HG03442 (cell line): ENCODE measurements around the gene HGFAC.
"Not testable (repeated sequence)": the region's sequence is repeated elsewhere in the genome, so short reads cannot be mapped to it uniquely, and the experiment has no call there.

Experiments used
- ATAC-seq: cut with Tn5 transposase; IDR thresholded peaks from one replicate; pipeline ENCODE4 v1.9.1; 2021; ENCODE audit warnings: mild to moderate bottlenecking, moderate library complexity; ENCODE audit not compliant: unreplicated experiment

HGFAC gene

DNA sequence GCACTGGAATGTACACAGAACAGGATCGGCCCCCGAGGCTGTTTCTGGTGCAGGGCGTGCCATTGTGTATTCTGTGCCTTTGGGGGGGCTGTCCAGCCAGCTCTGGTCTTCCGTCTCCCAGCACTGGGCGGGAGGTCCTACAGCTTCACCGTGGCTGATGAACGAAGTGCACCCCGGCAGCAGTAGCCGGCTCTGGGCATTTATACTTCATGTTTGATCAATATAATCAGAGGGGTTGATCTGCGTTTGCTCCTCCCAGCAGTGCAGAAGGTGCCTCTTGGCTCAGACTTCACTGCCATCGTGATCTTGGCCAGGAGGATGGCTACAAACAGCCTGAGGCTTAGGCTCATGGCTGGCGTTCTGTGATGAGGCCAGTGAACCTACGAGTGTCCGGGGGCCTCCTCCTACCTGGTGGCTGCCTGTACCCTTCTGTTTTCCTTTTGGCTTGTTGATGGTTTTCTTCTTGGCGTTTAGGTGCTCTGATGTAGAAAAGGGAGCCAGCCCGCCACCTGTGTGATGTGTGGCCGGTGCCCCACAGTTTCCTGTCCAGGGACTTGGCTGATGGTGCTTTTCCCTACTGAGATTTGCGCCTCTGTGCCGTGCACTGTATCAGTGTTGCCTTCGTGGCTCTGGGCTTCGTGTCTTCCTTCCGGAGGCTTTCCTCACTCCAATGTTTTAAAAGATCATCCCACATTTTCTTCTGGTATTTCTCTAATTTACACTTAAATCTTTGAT, 31.2 kb upstream of the HGFAC start:
- ATAC-seq = no peak

DNA sequence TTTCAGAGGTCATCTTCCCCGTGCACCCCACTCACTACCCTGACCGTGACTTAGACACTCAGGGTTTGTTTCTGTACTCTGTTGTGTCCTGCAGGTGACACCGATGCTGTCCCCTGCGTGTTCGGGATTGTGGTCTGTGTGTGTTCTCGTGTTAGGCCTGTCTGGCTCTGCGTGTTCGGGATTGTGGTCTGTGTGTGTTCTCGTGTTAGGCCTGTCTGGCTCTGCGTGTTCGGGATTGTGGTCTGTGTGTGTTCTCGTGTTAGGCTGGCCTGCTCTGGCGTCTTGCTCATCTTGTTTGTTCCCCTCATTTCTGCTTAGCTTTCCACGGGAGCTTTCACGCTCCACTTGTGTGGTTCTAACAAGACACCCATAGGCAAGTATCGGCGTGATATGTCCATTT, 30.6 kb upstream of the HGFAC start:
- not testable (repeated sequence) for ATAC-seq

DNA sequence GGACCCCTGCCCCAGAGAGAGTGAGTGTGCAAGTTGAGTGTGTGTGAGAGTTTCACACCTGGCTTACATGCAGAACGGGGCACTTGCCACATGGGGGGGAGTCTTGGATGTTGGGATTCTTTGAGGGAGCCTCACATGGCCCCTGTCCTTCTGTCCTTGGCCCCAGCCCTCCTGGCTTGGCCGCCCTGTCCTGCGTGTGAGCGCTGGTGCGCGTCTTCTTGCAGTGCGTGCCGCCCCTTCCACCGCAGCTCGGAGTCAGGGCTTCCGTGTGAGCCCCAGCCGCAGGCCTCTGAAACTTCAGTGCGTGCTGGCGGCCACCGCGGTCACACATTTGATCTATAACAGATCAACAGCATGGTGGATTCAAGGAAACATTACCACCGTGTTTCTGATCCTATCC, 30.1 kb upstream of the HGFAC start:
- no peak for ATAC-seq

DNA sequence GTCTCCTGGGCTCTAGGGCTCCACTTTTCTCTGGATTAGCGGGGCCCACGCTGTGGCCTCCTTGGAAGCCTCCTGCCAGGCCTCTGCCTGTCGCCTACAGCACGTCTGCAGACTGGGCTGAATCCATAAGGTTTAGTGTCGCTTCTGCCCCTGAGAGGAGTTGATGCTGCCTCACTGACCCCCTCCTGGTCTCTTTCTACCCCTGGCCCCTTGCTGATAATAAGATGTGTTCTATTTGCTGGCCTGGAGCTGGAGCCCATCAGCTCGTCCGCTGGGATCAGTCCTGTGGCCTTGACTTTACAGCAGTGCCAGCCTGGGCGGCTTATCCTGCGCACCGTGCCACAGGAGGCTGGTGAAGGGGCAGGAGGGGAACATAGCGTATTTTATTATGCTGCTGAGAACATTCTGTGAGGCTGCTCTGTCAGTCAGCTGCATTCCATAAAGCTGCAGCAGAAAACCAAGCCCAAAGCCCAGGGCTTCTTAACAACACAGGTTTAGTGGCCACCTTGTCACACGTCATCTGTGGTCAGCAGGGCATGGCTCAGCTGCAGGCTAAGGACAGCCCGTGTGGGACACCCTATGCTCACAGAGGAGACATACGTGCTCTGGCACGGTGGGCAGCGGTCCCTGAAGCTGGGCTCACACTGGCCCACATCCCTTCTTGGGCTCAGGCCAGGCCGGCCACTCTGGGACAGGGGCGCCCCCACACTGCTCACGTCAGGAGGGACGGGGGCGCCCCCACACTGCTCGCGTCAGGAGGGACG, 29.3 kb upstream of the HGFAC start:
- ATAC-seq = no peak

DNA sequence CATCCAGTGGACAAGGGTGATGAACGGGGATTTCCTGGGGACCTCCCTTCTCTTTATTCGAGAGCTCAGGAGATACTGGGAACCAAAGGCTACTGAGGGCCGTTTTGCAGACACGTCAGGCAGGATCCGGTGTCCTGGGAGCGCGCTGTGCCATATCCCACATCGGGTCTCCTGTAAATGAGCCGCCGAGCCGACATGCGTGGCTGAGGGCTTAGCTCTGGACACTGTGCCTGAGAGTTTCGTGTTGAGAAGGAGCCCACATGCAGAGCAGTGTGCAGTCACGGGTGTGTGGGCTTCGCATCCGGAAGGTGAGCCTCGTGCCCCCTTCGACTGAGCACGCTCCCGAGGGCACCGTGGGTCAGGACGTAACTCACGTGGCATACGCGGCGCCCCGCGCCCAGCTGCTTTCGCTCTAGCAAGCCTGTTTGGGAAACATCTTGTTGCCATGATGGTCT, 28.5 kb upstream of the HGFAC start:
- ATAC-seq = no peak

DNA sequence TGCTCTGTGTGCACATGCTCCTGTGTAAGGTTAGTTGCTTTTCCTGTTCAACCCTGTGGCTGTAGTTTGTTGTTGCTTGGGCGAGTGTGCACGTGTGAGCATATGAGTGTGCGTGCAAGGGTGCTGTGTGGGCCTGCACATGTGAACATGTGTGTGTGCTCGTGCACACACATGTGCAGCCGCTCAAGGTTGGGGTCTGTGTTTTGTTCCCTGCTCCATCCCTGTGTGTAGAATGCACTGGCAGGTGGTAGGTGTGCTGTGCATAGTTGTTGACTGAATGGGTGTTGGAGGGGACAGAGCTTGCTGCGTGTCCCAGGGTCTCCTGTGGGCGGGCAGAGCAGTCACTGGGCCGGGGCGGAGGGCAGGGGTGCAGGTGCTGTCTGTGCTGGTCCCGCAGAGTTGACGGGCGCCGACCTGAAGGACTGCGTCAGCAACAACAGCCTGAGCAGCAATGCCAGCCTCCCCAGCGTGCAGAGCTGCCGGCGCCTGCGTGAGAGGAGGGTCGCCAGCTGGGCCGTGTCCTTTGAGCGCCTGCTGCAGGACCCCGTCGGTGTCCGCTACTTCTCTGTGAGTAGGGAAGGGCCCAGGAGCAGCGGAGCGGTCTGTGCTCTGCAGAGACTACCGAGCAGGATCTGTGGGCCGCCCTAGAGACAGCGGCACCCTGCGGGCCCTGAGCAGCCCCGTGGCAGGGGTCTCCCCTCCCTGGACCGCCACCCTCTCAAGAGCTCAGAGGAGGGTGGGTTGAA, 27.9 kb upstream of the HGFAC start:
- no peak for ATAC-seq

DNA sequence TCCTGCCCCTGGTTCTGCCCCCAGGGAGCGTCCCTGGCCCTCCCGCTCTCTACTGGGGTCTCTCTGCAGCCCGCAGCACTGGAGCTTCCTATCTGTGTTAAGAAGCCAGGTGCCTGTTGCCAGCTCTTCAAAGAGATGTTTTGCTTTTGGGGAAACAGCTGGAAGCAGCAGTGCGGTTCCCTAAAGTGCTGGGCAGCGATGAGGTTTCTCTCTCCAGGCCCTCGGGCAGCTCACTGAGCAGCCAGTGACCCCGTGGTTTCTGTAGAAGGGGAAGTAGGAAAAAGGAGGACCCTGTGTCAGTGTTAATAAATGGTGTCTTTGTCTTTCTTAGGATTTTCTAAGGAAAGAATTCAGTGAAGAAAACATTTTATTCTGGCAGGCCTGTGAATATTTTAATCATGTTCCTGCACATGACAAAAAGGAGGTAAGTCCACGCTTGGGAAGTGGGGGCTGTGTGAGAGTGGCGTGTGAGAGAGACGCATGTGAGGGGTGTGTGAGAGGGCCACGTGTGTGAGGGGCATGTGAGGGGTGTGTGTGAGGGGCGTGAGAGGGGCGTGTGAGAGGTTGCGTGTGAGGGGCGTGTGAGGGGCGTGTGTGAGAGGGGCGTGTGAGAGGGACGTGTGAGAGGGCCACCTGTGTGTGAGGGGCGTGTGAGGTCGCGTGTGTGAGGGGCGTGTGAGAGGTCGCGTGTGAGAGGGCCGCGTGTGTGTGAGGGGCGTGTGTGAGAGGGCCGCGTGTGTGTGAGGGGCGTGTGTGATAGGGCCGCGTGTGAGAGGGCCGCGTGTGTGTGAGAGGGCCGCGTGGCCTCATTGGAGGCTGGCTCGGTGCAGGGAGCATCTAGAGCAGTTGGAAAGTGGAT, 27.1 kb upstream of the HGFAC start:
- no peak for ATAC-seq

DNA sequence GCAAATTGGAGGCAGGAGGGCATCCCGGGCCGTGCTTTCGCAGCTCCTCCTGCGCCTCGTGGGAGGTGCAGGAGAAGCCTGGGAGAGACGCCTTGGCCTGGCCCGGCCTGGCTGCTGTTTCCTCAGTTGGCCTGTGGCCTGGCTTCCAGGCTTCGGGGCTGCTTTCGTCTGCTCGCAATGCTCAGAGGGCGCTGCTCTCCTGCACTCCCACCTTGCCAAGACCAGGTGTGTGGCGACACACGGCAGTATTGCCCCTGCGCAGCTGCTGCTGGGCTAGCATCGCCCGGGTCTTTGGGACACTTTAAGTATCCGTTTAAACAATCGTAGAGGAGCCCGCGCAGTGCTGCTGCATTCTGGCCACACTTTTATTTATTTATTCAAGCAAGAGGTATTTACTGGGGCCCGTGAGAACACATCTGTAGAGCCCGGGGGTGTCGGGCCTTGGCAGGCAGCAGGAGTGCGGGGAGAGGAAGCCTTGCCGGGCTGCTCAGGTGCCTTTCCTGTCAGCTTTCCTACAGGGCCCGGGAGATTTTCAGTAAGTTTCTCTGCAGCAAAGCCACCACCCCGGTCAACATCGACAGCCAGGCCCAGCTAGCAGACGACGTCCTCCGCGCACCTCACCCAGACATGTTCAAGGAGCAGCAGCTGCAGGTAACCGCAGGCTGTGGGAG, 26.2 kb upstream of the HGFAC start:
- no peak for ATAC-seq

DNA sequence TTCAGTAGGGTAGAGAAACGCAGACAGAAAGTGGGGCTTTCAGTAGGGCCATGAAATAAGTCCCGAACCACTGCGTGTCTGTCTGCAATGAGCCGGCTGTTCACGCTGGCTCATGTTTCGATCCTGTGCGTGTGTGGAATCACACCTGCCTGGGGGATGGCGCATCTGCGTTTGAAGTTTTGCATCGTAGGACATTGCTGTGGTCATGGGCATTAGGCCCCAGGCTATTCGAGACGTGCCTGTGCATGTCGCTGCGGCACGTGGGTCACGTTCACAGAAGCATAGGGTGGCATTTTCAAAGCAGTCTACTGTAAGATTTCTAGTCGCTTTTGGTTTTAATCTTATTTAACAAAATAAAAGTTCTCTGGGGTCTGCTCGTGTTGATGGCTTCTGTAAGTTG, 25.5 kb upstream of the HGFAC start:
- ATAC-seq = no peak

DNA sequence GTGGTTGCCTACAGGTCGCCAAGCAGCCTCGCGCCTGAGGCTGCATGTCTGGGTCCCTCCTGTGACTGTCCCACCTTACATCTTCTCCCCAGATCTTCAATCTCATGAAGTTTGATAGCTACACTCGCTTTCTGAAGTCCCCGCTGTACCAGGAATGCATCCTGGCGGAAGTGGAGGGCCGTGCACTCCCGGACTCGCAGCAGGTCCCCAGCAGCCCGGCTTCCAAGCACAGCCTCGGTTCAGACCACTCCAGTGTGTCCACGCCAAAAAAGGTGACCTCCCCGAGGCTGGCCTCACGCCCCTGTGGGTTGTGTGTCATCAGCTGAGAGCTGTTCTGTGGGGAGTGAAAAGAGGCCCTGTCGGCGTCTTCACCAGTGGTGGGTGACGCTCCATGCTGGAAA, 24.9 kb upstream of the HGFAC start:
- no peak for ATAC-seq

DNA sequence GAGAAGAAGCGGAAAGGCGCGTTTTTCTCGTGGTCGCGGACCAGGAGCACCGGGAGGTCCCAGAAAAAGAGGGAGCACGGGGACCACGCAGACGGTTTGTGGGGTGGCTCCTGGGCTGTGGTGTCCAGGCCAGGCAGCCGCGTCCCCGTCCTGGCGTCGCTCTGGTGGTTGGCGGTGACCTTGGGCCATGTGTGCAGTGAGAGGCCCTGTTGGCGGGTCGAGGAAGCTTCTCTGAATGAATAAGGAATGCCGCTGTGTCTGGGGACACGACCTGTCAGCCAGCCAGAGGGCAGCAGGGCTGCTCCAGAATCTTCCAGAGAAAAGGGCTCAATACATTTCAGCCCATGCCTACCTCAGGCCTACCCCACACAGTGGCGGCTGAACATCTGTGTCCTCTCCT, 24.3 kb upstream of the HGFAC start:
- no peak for ATAC-seq

DNA sequence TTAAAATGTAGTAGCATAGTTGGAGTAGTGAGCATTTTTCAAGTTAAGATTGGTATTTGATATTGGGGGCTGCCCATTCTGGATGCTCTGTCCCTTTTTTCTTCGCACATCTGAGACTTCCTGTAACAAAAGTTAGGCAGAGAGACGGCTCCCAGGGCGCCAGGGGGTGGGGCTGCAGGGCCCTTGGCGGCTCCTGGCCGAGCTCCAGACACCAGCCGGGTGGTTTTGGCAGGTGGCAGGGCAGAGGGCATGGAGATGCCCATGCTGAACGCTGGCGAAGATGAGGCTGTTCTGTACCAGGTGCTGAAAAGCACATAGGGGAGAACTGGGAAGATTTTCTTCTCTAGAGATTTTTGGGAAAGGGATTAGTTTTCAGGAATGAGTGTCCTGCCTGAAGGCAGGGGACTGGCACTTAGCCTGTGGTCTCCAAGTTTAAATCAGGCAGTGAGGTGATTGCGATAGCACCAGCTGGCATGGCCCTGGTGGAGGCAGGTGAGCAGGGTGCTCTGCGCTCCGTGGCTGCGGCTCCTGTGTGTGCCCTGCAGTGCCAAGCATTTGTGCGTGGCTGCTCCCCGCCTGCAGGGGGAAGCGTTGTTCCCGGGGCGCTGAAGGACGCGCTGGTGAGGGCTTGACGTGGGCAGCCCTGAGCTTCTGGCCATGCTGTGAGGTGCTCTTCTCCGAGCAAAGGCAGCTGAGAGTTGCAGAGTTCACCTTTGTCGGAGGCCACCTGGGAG, 23.6 kb upstream of the HGFAC start:
- no peak for ATAC-seq

DNA sequence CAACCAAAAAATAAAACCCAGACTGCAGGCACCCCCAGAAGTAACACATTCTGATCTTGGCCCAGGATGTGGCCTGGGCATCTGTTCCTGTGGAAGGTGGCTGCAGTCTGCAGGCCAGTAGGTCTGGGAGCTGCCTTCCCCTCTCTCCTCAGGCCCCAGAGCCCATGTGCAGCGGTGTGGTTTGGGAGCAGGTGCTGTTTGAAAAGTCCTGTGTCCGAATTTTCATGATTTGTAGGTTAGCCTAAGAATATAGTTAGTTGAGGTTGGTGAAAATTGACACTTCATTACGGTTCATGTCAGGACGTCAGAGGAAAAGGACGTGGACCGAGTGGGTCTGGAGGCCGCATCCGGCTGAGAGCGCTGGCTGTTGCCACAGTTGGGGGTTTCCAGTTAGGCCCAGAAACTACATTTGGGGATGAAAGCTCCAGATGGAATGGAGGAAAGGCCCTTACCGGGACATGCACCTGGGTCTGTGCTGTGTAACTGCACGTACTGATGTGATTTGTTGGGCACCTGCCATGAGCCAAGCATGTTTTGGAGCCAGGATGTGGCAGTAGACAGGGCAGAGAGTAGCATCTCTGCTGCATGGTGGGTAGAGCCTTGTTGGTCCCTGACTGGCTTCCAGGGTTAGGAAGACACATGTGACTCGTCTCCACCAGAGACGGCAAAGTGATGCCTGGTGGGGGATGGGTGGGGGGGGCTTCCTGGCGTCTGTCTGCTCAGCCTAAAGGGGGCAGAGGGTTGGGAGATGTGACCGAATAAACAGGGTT, 21.7 kb upstream of the HGFAC start:
- ATAC-seq = no peak

DNA sequence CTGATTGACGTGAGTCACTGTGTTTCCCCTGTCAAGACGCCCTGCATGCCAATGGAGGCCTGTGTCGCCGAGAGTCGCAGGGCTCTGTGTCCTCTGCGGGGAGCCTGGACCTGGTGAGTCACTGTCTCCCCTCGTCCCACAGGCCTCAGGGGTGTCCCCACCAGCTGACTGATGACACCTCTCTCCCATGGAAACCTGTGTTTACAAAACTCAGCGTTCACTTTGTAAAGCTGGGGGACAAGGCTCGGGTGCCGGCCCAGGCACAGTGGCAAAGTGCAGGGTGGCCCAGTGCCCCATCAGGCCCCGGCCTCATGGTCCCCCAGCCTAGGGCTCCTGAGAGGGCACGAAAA, 21.2 kb upstream of the HGFAC start:
- no peak for ATAC-seq

DNA sequence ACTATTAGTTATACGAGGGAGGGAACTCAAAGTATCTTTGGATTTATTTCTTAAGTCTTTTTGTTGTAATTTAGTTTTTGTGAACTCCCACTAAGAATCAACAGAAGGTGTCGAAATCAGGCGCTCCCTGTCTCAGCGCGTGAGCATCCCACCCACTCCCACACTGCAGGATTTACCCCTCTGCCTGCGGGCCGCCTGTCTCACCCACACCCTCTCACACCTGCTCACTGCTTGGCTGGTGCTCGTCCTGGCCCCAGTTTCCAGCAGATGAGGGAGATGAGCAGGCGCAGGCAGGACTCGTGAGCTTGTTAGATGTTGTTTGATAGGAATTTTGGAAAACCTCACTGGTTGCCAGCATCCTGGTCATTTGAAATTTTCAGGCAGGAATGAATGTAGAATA, 20.8 kb upstream of the HGFAC start:
- no peak for ATAC-seq

DNA sequence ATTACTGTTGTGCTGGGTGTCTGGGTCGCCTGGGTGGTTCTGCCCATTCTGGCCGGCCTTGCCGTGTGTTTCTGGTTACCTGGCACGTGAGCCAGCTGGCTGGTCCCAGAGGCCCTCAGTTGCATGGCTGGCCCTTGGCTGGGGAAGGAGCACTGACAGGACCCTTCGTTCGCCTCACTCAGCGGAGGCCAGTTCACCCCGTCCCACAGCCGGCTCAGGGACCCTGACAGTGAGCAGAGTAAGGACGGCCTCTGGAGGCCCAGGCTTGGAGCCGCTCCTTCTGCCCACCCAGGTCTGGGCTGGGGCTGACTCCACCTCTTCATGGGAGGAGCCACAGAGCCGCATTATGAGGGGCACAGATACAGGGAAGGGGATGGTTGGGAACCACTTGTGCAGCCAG, 20.3 kb upstream of the HGFAC start:
- ATAC-seq = no peak

DNA sequence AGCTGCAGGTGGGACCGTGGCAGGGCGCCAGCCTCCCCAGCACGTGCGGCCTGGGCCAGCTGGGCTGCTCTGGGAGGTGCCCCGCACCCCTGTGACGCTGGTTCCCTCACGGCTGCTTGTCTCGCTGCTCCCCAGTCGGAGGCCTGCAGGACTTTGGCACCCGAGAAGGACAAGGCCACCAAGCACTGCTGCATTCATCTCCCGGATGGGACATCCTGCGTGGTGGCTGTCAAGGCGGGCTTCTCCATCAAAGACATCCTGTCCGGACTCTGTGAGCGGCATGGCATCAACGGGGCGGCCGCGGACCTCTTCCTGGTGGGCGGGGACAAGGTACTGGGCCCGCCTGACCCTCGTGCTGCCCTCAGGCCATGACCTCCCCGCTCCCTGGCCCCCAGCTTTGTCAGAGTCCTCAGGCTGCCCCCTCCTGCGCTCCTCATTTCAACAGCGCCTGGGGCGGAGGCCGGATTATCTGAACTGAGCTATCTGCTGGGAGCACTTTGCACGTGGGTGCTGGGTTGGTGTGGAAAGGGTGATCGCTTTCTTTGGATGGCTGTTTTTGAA, 19.4 kb upstream of the HGFAC start:
- ATAC-seq = no peak

DNA sequence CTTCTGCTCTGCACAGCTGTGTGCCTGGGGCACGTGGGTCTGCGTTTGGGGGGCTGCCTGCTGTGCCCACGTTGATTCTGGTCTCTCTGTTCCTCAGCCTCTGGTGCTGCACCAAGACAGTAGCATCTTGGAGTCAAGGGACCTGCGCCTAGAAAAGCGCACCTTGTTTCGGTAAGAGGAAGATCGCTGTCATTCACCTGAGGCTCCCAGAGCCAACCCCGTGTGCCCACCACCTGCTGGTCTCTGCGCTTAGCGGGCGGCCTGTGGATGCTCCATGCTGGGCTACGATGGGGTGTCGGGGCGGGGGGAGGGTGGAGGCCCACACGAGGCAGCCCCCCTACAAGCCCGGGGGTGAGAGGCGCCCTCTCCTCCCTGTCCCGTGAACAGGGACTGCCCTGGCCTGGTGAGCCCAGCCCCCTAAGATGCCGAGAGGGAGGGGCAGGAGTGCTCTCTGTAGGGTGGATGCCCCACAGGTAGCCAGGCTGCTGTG, 18.9 kb upstream of the HGFAC start:
- ATAC-seq = no peak

DNA sequence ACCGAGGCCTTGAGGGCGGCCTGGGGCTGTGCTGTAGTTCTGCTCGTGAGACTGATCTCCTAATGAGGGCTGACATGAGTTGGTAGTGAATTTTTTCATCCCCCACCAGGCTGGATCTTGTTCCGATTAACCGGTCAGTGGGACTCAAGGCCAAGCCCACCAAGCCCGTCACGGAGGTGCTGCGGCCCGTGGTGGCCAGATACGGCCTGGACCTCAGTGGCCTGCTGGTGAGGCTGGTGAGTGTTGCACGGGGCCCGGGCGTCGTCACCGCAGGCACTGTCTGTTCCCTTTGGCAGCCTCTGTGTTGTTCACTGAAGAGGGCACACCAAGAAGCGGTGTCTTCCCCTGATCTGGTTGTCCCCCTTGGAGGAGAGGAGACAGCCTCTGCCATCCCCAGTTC, 18.4 kb upstream of the HGFAC start:
- ATAC-seq = no peak
